SH-SY5Y (cell line): Measurements from ENCODE around the gene CFAP90.

Source experiments
- GATA2 ChIP-seq: IDR thresholded peaks from 2 replicates; pipeline ENCODE4 v1.6.1; 2011; ENCODE audit warnings: mild to moderate bottlenecking, low read depth, low read length
- GATA3 ChIP-seq: IDR thresholded peaks from 2 replicates; pipeline ENCODE4 v1.6.1; 2011; ENCODE audit warnings: low read depth, mild to moderate bottlenecking, low read length, moderate library complexity

- TF ChIP-seq GATA2 (no peak), GATA3 (no peak)
Observed at GRCh38 chr5:7851240-7851592, 283 bp upstream of the CFAP90 start.
